H1 (cell line): ENCODE data around the gene LYL1.

Source experiments
- EZH2 ChIP-seq: fragments of 200-600 bp; sonication (generic); IDR thresholded peaks from 2 replicates; pipeline ENCODE4 v1.7.1; 2012; ENCODE audit warnings: low read depth, mild to moderate bottlenecking, moderate library complexity, low read length, inconsistent platforms; ENCODE audit not compliant: severe bottlenecking
- MAX ChIP-seq: IDR thresholded peaks from 2 replicates; pipeline ENCODE4 v1.6.1; 2012; ENCODE audit warnings: inconsistent platforms
- POLR2A ChIP-seq, 2 experiments: IDR thresholded peaks; 1 replicate in 1 of 2; 2 replicates in 1 of 2; pipeline ENCODE4 v1.6.1; 2011; ENCODE audit warnings: low read depth in 2 of 2, low read length in 2 of 2, mild to moderate bottlenecking in 2 of 2; ENCODE audit errors: control extremely low read depth in 1 of 2
- RAD21 ChIP-seq, 2 experiments: IDR thresholded peaks in 1 of 2; conservative IDR thresholded peaks in 1 of 2; 2 replicates each; pipeline ENCODE4 v1.6.1; 2011; ENCODE audit warnings: low read depth in 2 of 2, low read length in 2 of 2, improper control_type of control experiment in 1 of 2, inconsistent platforms in 1 of 2, mild to moderate bottlenecking in 1 of 2, moderate library complexity in 1 of 2
- SIRT6 ChIP-seq: IDR thresholded peaks from one replicate; pipeline ENCODE4 v1.7.1; 2012; ENCODE audit warnings: low read length, inconsistent platforms
- SIX5 ChIP-seq: IDR thresholded peaks from 2 replicates; pipeline ENCODE4 v1.6.1; 2011; ENCODE audit warnings: mild to moderate bottlenecking, low read depth, low read length
- TAF1 ChIP-seq: IDR thresholded peaks from 2 replicates; pipeline ENCODE4 v1.6.1; 2011; ENCODE audit warnings: mild to moderate bottlenecking, low read depth, low read length
- ZNF274 ChIP-seq: IDR thresholded peaks from 2 replicates; pipeline ENCODE4 v1.7.0; 2012; ENCODE audit warnings: low read length, borderline replicate concordance; ENCODE audit errors: extremely low read depth
- TF ChIP-seq, protein P1 (sequence below), 3 experiments: IDR thresholded peaks; 1 replicate in 2 of 3; 2 replicates in 1 of 3; pipeline versions ENCODE4 v1.5.1 to v1.6.1; 2011; ENCODE audit warnings: low read length in 3 of 3, mild to moderate bottlenecking in 3 of 3, inconsistent platforms in 2 of 3, low read depth in 1 of 3, moderate library complexity in 1 of 3; ENCODE audit not compliant: insufficient read depth in 1 of 3; ENCODE audit errors: control extremely low read depth in 1 of 3
- TF ChIP-seq, protein P2 (sequence below): IDR thresholded peaks from 2 replicates; pipeline ENCODE4 v1.6.1; 2012; ENCODE audit warnings: inconsistent platforms

- no peak for TF ChIP-seq SIX5
- TF ChIP-seq, protein P1, sequence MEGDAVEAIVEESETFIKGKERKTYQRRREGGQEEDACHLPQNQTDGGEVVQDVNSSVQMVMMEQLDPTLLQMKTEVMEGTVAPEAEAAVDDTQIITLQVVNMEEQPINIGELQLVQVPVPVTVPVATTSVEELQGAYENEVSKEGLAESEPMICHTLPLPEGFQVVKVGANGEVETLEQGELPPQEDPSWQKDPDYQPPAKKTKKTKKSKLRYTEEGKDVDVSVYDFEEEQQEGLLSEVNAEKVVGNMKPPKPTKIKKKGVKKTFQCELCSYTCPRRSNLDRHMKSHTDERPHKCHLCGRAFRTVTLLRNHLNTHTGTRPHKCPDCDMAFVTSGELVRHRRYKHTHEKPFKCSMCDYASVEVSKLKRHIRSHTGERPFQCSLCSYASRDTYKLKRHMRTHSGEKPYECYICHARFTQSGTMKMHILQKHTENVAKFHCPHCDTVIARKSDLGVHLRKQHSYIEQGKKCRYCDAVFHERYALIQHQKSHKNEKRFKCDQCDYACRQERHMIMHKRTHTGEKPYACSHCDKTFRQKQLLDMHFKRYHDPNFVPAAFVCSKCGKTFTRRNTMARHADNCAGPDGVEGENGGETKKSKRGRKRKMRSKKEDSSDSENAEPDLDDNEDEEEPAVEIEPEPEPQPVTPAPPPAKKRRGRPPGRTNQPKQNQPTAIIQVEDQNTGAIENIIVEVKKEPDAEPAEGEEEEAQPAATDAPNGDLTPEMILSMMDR (IDR thresholded peaks at IDR 0.05; ENCODE audit: control extremely low read depth in 1 of 3, insufficient read depth in 1 of 3, low read depth in 1 of 3, low read length in 3 of 3) = no peak
- TF ChIP-seq MAX = no peak
- no peak for TF ChIP-seq POLR2A (IDR thresholded peaks at IDR 0.05; ENCODE audit: control extremely low read depth in 1 of 2, low read depth in 2 of 2, low read length in 2 of 2)
- no peak for TF ChIP-seq TAF1
- TF ChIP-seq RAD21 (IDR thresholded peaks at IDR 0.05 in 1 of 2, conservative IDR thresholded peaks at IDR 0.05 in 1 of 2; ENCODE audit: low read depth in 2 of 2, low read length in 2 of 2) = no peak
- no peak for TF ChIP-seq EZH2
- no peak for TF ChIP-seq ZNF274
- TF ChIP-seq SIRT6 = no peak
- TF ChIP-seq, protein P2, sequence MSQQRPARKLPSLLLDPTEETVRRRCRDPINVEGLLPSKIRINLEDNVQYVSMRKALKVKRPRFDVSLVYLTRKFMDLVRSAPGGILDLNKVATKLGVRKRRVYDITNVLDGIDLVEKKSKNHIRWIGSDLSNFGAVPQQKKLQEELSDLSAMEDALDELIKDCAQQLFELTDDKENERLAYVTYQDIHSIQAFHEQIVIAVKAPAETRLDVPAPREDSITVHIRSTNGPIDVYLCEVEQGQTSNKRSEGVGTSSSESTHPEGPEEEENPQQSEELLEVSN = no peak
Observed at GRCh38 chr19:13134626-13135025, 32.0 kb upstream of the LYL1 start.
